Cardiac fibroblast (primary cell): ENCODE data around the gene KIF15.

ENCODE experiments used
- DNase-seq, 2 donors: peaks; one replicate each; pipeline versions ENCODE4 v3.0.0 to v3.0.0-alpha.2; 2010; ENCODE audit warnings: low read depth in 2 of 2
- H3K4me3 ChIP-seq, 2 donors: replicated peaks in 1 of 2; 1 replicate in 1 of 2; 2 replicates in 1 of 2; pipeline ENCODE4 v1.5.1; 2011; ENCODE audit warnings: low read depth in 2 of 2, low read length in 2 of 2, mild to moderate bottlenecking in 2 of 2, moderate library complexity in 1 of 2
- TF ChIP-seq, protein P1 (sequence below): IDR thresholded peaks from one replicate; pipeline ENCODE4 v1.5.1; 2011; ENCODE audit warnings: low read depth, mild to moderate bottlenecking, low read length, inconsistent platforms

KIF15 gene

GRCh38 chr3:44902628-44903027, 141.0 kb downstream of the KIF15 start:
- TF ChIP-seq, protein P1, sequence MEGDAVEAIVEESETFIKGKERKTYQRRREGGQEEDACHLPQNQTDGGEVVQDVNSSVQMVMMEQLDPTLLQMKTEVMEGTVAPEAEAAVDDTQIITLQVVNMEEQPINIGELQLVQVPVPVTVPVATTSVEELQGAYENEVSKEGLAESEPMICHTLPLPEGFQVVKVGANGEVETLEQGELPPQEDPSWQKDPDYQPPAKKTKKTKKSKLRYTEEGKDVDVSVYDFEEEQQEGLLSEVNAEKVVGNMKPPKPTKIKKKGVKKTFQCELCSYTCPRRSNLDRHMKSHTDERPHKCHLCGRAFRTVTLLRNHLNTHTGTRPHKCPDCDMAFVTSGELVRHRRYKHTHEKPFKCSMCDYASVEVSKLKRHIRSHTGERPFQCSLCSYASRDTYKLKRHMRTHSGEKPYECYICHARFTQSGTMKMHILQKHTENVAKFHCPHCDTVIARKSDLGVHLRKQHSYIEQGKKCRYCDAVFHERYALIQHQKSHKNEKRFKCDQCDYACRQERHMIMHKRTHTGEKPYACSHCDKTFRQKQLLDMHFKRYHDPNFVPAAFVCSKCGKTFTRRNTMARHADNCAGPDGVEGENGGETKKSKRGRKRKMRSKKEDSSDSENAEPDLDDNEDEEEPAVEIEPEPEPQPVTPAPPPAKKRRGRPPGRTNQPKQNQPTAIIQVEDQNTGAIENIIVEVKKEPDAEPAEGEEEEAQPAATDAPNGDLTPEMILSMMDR = no peak
- H3K4me3 ChIP-seq = no peak overlapping the region
- no peak for DNase-seq
